COLO829 (cell line): Measurements from ENCODE around the gene SLC25A41.
"Not testable (repeated sequence)": the region's sequence is repeated elsewhere in the genome, so short reads cannot be mapped to it uniquely, and the experiment has no call there.

Experiments used
- DNase-seq: peaks from one replicate; pipeline ENCODE4 v3.0.0; 2012; ENCODE audit warnings: low spot score

Gene SLC25A41

DNA sequence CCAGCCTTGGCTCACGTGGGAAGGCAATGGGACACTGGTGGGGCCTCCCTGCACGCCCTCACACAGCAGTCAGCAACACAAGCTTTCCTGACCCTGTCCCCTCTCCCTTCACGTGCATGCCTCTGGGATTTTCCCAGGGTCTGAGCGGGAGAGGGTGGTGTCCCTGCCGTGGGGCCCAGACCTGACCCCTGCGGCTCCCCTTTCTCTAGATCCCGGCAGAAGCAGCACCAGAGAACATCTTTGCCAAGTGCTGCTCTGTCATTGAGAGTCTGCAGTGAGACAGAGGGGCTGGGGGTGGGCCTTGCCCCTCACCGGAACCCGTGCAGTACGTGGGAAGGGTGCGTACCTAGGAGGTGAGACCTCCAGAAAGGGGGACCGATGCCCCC, 21.5 kb downstream of the SLC25A41 start:
- no peak for DNase-seq

- no peak for DNase-seq
These were observed 24.2 kb downstream of the SLC25A41 start for GRCh38 chr19:6409346-6409745.

DNA sequence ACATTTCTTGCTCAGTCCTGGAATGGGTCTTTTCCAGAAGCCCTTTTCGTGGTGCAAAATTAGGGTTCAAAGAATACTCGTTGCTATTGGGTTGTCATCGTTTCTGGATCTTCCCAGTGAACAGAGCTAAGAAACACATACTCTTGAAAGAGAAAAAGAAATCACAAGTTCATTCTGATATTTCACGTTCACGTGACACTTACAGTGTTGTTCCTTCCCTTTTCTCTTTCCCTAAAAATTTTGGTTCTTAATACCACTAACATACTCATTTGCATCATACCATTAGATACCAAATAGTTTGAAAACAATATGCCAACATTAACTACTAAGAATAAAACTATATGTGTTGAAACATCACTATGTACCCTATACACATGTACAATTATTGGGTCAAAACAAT, 27.2 kb downstream of the SLC25A41 start:
- DNase-seq, result no peak

DNA sequence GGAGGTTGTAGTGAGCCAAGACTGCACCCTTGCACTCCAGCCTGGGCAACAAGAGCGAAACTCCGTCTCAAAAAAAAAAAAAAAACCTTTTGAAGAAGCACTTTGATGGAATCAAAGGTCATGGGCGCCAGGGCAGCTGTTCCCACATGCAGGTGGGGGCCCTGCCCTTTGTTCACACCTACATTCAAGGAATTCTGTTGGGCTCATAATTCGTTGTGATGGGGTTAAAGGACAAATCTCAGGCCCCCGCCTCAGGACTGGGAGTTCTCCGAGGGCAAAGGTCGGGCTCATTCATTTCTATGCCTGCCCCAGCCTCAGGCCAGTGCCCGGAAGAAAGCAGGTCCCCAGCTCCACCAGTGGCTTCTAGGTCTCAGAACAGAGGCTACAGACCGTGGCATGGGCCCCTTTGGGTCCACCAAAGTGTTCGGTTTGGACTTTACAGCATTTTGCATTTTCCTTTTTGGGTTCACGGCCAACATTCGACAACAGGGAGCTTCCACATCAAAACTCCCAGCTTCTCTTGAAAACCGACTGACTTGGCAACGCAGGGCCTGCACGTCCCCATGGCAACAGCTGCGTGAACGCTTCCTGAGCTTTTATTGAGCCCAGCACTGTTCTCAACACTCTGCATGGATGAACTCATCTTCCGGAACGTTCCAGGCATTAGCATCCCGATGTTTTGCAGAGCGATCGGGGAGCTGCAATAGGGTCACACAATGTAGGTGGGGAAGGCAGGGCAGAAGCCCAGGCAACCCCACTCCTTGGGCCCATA, 30.5 kb downstream of the SLC25A41 start:
- DNase-seq, result no peak

DNA sequence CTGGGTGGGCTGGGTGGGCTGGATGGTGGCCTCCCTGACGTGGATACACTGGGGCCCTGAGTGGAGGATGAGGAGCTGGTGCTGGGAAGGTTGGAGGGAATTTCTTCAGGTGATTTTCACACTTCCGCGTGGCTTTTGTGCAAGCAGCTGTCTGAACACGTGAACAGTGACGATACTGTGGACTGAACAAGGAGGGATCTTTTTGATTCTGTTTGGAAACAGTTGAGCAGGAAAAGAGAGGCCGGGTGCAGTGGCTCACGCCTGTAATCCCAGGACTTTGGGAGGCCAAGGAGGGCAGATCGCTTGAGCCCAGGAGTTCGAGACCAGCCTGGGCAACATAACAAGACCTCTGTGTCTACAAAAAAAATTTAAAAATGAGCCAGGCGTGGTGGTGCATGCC, 31.5 kb downstream of the SLC25A41 start:
- no peak for DNase-seq

GRCh38 chr19:6400062-6400944, 33.3 kb downstream of the SLC25A41 start:
- not testable (repeated sequence) for DNase-seq

DNA sequence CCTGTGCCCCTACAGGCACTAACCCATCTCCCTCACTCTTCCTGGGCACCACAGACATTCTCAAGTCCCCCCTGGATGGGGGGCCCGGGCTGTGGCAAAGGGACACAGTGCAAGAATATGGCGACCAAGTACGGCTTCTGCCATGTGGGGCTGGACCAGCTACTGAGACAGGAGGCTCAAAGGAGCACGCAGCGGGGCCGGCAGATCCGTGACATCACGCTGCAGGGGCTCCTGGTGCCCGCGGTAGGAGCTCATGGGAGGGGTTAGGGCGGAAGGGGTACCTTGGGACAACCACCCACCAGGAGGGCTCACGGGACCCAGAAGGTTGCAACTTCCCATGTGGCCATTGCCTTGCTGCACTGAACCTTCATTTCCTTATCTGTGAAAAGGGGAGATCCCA, 37.3 kb downstream of the SLC25A41 start:
- no peak for DNase-seq

GRCh38 chr19:6394831-6395230, 38.7 kb downstream of the SLC25A41 start:
- DNase-seq, result no peak

DNA sequence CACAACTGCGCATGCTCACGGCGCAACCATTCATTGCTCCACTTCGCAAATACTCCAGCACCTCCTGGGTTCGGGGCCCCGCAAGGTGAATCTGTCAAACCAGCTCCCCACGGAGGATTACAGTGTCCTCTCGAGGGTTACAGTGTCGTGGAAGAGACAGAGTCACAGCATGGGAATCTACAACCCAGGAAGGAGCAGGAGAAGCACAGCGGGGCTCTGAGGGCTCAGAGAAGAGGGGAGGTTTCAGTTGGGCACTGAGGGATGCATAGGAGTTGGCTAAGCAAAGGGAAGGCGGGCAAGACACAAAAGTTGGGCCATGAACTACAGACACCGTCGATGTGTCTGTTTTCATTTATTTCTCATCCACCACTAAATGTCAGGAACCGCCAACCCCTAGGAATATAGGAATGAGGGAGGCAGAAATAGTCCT, 39.6 kb downstream of the SLC25A41 start:
- DNase-seq, result no peak

DNA sequence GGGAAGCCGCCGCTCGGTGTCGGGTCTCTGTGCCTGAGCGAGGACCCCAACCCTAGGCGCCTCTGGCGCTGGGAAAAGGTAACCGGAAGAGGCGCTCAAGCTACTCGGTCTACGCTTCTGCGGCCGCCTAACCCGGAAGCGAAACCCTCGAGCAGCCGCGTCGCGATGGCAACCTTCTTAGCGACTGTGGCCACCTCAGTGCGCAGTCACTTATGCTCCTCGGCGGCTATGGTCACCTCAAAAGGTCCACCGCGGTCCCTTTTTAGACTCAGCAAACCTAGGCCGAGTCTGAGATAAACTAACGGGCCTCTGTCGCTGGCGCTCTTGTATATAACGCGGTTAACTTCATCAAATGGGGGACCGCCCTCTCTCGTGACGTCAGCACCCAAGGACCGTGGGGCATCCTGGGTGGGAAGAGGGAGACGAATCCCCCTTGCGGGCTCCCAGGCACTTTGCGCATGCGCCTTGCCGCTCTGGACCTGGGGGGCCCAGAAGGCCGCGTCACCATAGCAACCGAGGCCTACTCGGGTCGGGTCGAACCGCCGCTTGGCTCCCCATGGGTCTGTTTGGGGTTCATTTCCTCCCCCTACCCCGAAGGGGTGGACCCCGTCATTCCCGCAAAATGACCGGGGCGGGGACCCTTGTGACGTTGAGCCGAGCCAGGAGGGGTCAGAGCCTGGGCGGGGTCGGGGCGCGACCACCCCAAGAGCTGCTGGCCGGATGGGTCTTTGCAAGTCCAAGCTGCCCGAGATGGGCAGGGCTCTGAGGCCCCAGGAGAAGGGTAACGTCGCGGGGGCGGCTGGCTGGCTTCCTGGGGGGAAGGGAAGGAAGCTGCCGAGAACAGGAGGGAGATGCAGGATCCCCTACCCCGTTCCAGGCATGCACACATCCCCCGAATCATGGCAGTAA, 40.2 kb downstream of the SLC25A41 start, which contains the start of gene GTF2F1:
TSS of gene GTF2F1 (minus strand) at position 91 of the 909 bp plus-strand sequence. CDS start 169 bp downstream, outside the sequence.
- peak; percentile 98 for DNase-seq

GRCh38 chr19:6392221-6393073, 41.1 kb downstream of the SLC25A41 start:
- DNase-seq, result no peak

- no peak for DNase-seq
These were observed 46.2 kb downstream of the SLC25A41 start for GRCh38 chr19:6387372-6387771.

- no peak for DNase-seq
These were observed 49.2 kb downstream of the SLC25A41 start for GRCh38 chr19:6384381-6384780.

DNA sequence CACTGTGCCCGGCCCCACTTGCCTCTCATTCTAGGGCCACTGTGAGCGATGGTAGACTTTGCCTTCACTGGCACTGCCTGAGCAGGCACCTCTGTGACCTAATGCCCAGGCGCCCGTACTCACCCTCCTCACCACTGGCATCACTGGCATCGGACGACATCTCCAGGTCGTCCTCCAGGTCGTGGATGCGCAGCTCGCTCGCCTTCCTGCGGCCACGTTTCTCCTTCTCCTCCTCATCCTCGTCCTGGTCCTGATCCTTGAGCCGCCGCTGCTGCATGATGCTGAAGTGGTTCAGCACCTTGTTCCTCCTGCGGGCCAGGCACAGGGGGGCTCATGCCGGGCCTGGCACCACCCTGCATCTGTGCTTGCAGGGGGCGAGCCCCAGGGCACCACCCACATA, 50.4 kb downstream of the SLC25A41 start:
- DNase-seq, result no peak

DNA sequence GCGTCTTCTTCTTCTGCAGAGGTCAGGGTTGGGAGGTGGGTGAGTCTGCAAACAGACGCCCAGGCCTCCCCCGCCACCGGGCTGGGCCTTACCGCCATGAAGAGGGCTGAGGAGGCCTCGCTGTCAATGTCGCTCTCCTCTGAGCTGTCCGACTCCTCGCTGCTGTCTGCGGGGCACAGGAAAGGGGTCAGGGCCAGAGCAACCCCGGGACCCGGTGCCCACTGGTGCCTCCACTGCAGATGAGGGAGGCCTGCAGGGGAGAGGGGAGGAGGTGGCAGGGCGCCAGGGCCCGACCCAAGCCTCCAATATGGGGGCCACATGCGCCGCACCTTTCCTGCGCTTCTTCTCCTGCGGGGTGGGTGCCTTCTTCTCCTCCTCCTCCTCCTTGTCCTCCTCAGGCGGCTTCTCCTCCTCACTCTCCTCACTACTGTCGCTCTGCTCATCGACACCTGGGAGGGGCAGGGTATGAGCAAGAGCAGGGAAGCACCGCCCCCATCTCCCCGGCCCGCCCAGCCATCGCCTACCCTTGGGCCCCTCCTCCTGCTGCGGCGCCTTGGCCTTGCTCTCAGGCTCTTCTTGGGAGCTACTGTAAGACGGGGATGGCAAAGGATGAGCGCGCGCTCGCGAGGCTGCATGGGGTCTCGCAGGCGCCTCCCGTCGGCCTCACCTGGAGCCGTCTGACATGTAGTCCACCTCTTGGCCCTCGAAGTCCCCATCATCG, 52.4 kb downstream of the SLC25A41 start:
- no peak for DNase-seq

GRCh38 chr19:6379744-6380143, 53.8 kb downstream of the SLC25A41 start:
- no peak for DNase-seq

- DNase-seq, result no peak
These were observed 55.1 kb downstream of the SLC25A41 start for GRCh38 chr19:6378486-6378885.

GRCh38 chr19:6378041-6378440, 55.5 kb downstream of the SLC25A41 start:
- no peak for DNase-seq

DNA sequence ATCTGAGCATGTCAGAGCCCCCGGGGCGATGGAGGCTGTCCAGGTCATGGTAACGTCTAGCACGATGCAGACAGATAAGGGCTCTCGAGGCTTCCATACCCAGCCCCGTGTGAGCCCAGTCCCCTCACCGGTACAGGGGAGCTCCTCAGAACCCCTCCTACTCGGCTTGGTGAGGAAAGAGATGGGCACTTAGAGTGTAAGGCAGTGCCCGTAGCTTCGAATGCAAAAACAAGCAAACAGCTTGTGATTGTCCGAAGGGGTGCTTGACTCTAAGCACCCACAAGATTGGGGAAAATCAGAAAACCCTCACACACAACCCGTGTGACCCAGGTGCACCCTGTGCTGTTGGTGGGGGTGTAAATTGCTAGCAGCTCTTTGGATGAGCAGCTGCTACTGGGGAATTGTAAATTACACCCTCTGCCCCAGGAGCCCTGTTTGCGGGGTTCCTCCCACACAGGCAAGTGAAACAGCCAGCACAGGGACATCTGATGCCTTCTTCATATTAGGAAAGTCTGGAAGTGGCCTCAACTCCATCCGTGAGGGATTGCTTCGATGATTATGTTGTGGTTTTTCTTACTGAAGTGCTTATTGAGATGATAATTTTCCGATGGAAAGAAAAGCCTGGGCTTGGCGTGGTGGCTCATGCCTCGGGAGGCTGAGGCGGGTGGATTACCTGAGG, 56.9 kb downstream of the SLC25A41 start:
- no peak for DNase-seq
